Tibial nerve (tissue), 4 donors: ENCODE data around the gene DDX19B.
A peak's percentile ranks its signal among the peaks of the same experiment; 100 is the strongest.

ENCODE experiments used
- CTCF ChIP-seq, 5 experiments: fragments of 200-600 bp in 3 of 5; fragments of 450-650 bp in 2 of 5; sonication (generic) in 3 of 5; IDR thresholded peaks; one replicate each; pipeline ENCODE4 v1.5.1; 2016 to 2019; ENCODE audit warnings: antibody characterized with exemption in 5 of 5, mild to moderate bottlenecking in 3 of 5, moderate library complexity in 2 of 5
- EP300 ChIP-seq, 2 donors: sonication (generic); formaldehyde crosslinking; IDR thresholded peaks; one replicate each; pipeline ENCODE4 v1.6.1; 2017; ENCODE audit warnings: antibody characterized with exemption in 2 of 2, mild to moderate bottlenecking in 1 of 2
- POLR2A ChIP-seq, 2 donors: fragments of 450-650 bp; IDR thresholded peaks; one replicate each; pipeline ENCODE4 v1.6.1; 2017; ENCODE audit warnings: antibody characterized with exemption in 2 of 2, mild to moderate bottlenecking in 2 of 2, moderate library complexity in 2 of 2

- TF ChIP-seq CTCF (IDR thresholded peaks at IDR 0.05) = peak; percentile 89 to 97 (median 91)
- TF ChIP-seq EP300 (IDR thresholded peaks at IDR 0.05) = peak in 1 of 2 donors; percentile 95
- TF ChIP-seq POLR2A (IDR thresholded peaks at IDR 0.05) = peak; percentile 62 to 64
Measured at GRCh38 chr16:70251629-70252354, 47.2 kb upstream of the DDX19B start, which contains the start of gene EXOSC6.
